Glomerular visceral epithelial cell (primary cell): ENCODE results near the gene CALN1.
"Not testable (repeated sequence)": the region's sequence is repeated elsewhere in the genome, so short reads cannot be mapped to it uniquely, and the experiment has no call there.

Experiments
- DNase-seq: peaks from one replicate; pipeline ENCODE4 v3.0.0-alpha.2; 2016; ENCODE audit errors: extremely low spot score

Gene CALN1

GRCh38 chr7:71984348-71984747 lies 427.8 kb downstream of the CALN1 start:
- DNase-seq = no peak

- DNase-seq = no peak
Measured at GRCh38 chr7:71982851-71983250, 429.3 kb downstream of the CALN1 start.

- no peak for DNase-seq
Measured at GRCh38 chr7:71976645-71977044, 435.5 kb downstream of the CALN1 start.

- DNase-seq = no peak
Measured at GRCh38 chr7:71974611-71975010, 437.5 kb downstream of the CALN1 start.

- no peak for DNase-seq
Measured at GRCh38 chr7:71972534-71972933, 439.6 kb downstream of the CALN1 start.

- no peak for DNase-seq
Measured at GRCh38 chr7:71970725-71971124, 441.4 kb downstream of the CALN1 start.

GRCh38 chr7:71962636-71963035 lies 449.5 kb downstream of the CALN1 start:
- no peak for DNase-seq

GRCh38 chr7:71961283-71961682 lies 450.9 kb downstream of the CALN1 start:
- DNase-seq = no peak

GRCh38 chr7:71942115-71942514 lies 470.0 kb downstream of the CALN1 start:
- DNase-seq = no peak

- no peak for DNase-seq
Measured at GRCh38 chr7:71937840-71938371, 474.2 kb downstream of the CALN1 start.

GRCh38 chr7:71935674-71936073 lies 476.5 kb downstream of the CALN1 start:
- DNase-seq = no peak

- DNase-seq = no peak
Measured at GRCh38 chr7:71933426-71933825, 478.7 kb downstream of the CALN1 start.

- no peak for DNase-seq
Measured at GRCh38 chr7:71925663-71926062, 486.5 kb downstream of the CALN1 start.

- DNase-seq = not testable (repeated sequence)
Measured at GRCh38 chr7:71914204-71914603, 497.9 kb downstream of the CALN1 start.

GRCh38 chr7:71912476-71912875 lies 499.7 kb downstream of the CALN1 start:
- no peak for DNase-seq

GRCh38 chr7:71911051-71911450 lies 501.1 kb downstream of the CALN1 start:
- no peak for DNase-seq

GRCh38 chr7:71905821-71906220 lies 506.3 kb downstream of the CALN1 start:
- no peak for DNase-seq

- DNase-seq = no peak
Measured at GRCh38 chr7:71904484-71904883, 507.7 kb downstream of the CALN1 start.

- no peak for DNase-seq
Measured at GRCh38 chr7:71900556-71900955, 511.6 kb downstream of the CALN1 start.

- DNase-seq = no peak
Measured at GRCh38 chr7:71896535-71896934, 515.6 kb downstream of the CALN1 start.

- no peak for DNase-seq
Measured at GRCh38 chr7:71886046-71886445, 526.1 kb downstream of the CALN1 start.

GRCh38 chr7:71885487-71885886 lies 526.7 kb downstream of the CALN1 start:
- DNase-seq = no peak

- no peak for DNase-seq
Measured at GRCh38 chr7:71883415-71883814, 528.7 kb downstream of the CALN1 start.

- DNase-seq = no peak
Measured at GRCh38 chr7:71871446-71871845, 540.7 kb downstream of the CALN1 start.

GRCh38 chr7:71870812-71871211 lies 541.3 kb downstream of the CALN1 start:
- DNase-seq = no peak
